Epithelial cell of prostate (primary cell): ENCODE measurements around the gene SRD5A2.
"Not testable (repeated sequence)": the region's sequence is repeated elsewhere in the genome, so short reads cannot be mapped to it uniquely, and the experiment has no call there.

ENCODE experiments used
- DNase-seq: peaks from one replicate; pipeline ENCODE4 v3.0.0-alpha.2; 2011; ENCODE audit warnings: low read depth, low spot score
- H3K27ac ChIP-seq: fragments of 450-650 bp; 2 replicates; pipeline ENCODE4 v1.5.1; 2017; ENCODE audit warnings: mild to moderate bottlenecking

SRD5A2 gene

GRCh38 chr2:31535768-31536167 is 45.0 kb downstream of the SRD5A2 start:
- no peak overlapping the region for H3K27ac ChIP-seq
- DNase-seq: no peak

GRCh38 chr2:31534636-31535035 is 46.1 kb downstream of the SRD5A2 start:
- no peak overlapping the region for H3K27ac ChIP-seq
- peak; percentile 18 for DNase-seq

- DNase-seq: no peak
- no peak overlapping the region for H3K27ac ChIP-seq
Observed at GRCh38 chr2:31533036-31533435, 47.7 kb downstream of the SRD5A2 start.

- DNase-seq: no peak
- no peak overlapping the region for H3K27ac ChIP-seq
Observed at GRCh38 chr2:31531101-31531500, 49.6 kb downstream of the SRD5A2 start.

- DNase-seq: no peak
- H3K27ac ChIP-seq: no peak overlapping the region
Observed at GRCh38 chr2:31529256-31529655, 51.5 kb downstream of the SRD5A2 start.

- no peak overlapping the region for H3K27ac ChIP-seq
- DNase-seq: no peak
Observed at GRCh38 chr2:31528823-31529222, 51.9 kb downstream of the SRD5A2 start.

- no peak overlapping the region for H3K27ac ChIP-seq
- no peak for DNase-seq
Observed at GRCh38 chr2:31526946-31527732, 53.6 kb downstream of the SRD5A2 start.

GRCh38 chr2:31525876-31526275 is 54.9 kb downstream of the SRD5A2 start:
- no peak for DNase-seq

GRCh38 chr2:31524592-31524991 is 56.1 kb downstream of the SRD5A2 start:
- no peak for DNase-seq
- H3K27ac ChIP-seq: no peak overlapping the region

More at GRCh38 chr2:31525876-31526275, 54.9 kb downstream of the SRD5A2 start:
- no peak overlapping the region for H3K27ac ChIP-seq

GRCh38 chr2:31523871-31524492 is 56.8 kb downstream of the SRD5A2 start:
- no peak for DNase-seq
- no peak overlapping the region for H3K27ac ChIP-seq

GRCh38 chr2:31522786-31523185 is 58.0 kb downstream of the SRD5A2 start:
- DNase-seq: no peak
- no peak overlapping the region for H3K27ac ChIP-seq

GRCh38 chr2:31517442-31518203 is 63.1 kb downstream of the SRD5A2 start:
- H3K27ac ChIP-seq: no peak overlapping the region
- no peak for DNase-seq

GRCh38 chr2:31515586-31515985 is 65.2 kb downstream of the SRD5A2 start:
- H3K27ac ChIP-seq: no peak overlapping the region
- DNase-seq: no peak

GRCh38 chr2:31513553-31513952 is 67.2 kb downstream of the SRD5A2 start:
- no peak for DNase-seq
- H3K27ac ChIP-seq: no peak overlapping the region

GRCh38 chr2:31511376-31511775 is 69.4 kb downstream of the SRD5A2 start:
- DNase-seq: no peak
- H3K27ac ChIP-seq: no peak overlapping the region

GRCh38 chr2:31505111-31505510 is 75.6 kb downstream of the SRD5A2 start:
- no peak for DNase-seq
- H3K27ac ChIP-seq: no peak overlapping the region

GRCh38 chr2:31504311-31504710 is 76.4 kb downstream of the SRD5A2 start:
- no peak overlapping the region for H3K27ac ChIP-seq
- no peak for DNase-seq

GRCh38 chr2:31496451-31496874 is 84.3 kb downstream of the SRD5A2 start:
- DNase-seq, H3K27ac ChIP-seq: not testable (repeated sequence)

GRCh38 chr2:31489339-31489738 is 91.4 kb downstream of the SRD5A2 start:
- DNase-seq: peak; percentile 69
- not testable (repeated sequence) for H3K27ac ChIP-seq

- DNase-seq: no peak
- H3K27ac ChIP-seq: no peak overlapping the region
Observed at GRCh38 chr2:31483246-31483645, 97.5 kb downstream of the SRD5A2 start.
